ENCODE measurements around the gene OR5B21.

Gene OR5B21

GRCh38 chr11:58493676-58494075 lies 14.2 kb downstream of the OR5B21 start:
- DNase-seq (ENCODE audit: low spot score) = no peak

DNA sequence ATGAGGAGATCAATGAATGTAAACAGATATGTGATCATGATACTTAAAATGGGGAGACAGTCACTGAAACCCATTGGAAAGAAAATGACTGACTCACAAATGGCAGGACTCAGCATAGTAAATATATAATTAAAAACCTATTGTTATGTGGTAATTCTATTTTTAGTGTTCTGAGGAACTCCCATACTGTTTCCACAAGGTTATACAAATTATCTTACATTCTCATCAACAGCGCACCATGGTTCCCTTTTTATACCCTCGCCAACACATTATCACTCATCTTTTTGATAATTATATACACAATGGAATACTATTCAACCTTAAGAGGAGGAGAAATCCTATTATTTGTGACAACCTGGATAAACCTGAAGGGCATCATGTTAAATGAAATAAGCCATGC lies 17.1 kb downstream of the OR5B21 start:
- no peak for DNase-seq (ENCODE audit: low spot score)

- no peak for DNase-seq (ENCODE audit: low spot score)
Observed at GRCh38 chr11:58487170-58487569, 20.7 kb downstream of the OR5B21 start.

DNA sequence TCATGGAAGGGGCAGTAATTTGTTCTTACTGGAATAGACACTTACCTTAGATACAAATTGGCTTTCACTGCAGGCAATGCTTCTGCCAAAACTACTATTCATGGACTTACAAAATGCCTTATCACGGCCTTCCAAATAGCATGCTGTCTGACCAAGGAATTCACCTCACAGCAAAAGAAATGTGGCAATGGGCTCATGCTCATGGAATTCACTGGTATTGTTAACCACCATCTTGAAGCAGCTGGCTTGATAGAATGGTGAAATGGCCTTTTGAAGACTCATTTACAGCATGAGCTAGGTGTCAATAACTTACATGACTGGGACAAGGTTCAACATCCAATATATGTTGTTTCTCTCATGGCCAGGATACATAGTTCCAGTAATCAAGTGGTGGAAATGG lies 21.9 kb downstream of the OR5B21 start:
- DNase-seq (ENCODE audit: low spot score) = no peak

- DNase-seq (ENCODE audit: low spot score) = no peak
Observed at GRCh38 chr11:58471892-58472291, 36.0 kb downstream of the OR5B21 start.

GRCh38 chr11:58466293-58466692 lies 41.6 kb downstream of the OR5B21 start:
- no peak for DNase-seq (ENCODE audit: low spot score)

DNA sequence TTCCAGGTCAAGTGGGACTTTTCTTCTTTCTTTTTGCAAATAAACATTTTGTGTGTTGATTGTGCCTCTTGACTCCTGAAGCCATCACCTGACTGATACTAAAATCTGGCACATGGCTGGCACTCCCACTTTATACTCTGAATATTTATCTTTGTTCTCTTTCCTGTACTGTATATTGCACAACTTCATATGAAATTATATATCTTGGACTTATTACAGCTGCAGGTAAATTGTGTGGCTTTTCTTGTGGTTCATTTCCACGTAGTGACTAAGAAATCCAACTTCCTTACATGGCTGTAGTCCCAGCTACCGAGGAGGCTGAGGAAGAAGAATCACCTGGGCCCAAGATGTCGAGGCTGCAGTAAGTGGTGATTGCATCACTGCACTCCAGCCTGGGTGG lies 42.2 kb downstream of the OR5B21 start:
- DNase-seq (ENCODE audit: low spot score) = no peak
